ENCODE results near the gene BRIP1.

BRIP1 gene

GRCh38 chr17:61648587-61648986 lies 214.7 kb downstream of the BRIP1 start:
- DNase-seq: no peak

DNA sequence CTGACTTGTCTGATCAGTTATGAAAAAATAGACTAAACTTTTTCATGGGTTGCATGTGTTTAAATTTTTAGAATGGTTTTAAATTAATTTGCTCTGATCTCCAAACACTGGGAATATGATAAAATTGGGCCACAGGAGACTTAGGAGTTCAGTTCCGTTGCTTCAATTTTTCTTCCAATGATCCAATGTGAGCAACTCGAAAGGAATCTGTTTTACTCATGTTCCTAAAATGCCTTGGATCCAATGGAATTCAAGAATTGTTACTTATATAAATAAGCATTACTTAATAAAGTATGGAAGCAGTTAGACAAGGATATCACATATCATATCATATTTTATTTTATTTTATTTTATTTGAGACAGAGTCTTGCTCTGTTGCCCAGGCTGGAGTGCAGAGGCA lies 216.3 kb downstream of the BRIP1 start:
- DNase-seq: no peak

- no peak for DNase-seq
Measured at GRCh38 chr17:61646482-61646881, 216.8 kb downstream of the BRIP1 start.

GRCh38 chr17:61645920-61646319 lies 217.4 kb downstream of the BRIP1 start:
- DNase-seq: no peak

DNA sequence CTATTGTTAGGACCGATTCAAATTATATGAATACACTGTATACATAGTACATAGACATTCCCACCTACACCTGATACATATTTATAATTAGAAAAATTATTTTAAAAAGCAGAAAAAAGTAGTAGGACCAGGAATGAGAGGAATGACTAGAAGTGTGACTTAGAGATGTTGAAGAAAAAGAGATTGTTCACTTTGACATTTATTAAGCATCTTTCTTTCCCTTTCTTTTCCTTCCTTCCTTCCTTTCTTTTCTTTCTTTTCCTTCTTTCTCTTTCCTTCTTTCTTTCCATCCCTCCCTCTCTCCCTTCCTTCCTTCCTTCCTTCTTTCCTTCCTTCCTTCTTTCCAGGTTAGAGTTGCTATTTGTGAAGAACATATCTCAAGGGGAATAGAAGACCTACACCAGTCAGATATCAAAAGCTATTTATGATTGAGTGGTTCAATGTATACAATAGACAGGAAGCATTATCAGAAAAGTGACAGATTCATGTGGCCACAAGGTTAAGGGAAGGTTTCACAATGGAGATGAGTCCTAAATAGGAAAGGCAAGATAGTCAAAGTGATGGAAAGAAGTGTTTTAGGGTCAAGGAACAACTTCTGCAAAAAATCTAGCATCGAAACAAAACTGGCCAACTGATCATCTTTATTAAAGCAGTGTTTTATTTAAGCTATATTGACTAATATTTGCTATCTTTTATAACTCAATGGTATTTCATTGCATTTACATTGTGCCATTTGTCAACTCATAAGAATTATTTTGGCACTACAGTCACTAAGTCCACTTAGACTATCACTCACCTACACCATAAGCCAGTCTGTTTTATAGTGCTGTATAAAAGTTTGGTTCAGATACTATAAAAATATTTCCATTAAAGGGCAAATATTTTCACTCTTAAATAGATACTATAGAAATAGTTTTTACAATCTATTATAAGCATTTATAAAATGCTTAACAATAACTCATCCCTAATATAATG lies 218.2 kb downstream of the BRIP1 start:
- DNase-seq: no peak

DNA sequence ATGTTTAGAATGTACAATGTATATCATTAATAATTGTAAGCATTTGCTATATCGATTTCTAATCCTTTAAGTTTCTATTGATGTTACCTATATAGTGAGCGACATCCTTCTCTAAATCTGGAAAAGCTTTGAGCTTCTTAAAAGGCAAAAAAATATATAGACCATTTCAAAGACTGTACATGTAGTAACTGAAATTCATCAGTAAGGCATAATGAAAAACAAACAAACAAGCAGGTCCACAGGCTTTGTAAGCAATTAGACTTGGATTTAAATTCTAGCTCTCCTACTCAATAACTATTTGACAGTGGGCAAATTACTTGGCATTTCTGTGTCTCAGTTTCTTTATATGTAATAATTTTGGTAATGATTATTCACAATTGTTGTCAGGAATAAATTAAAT lies 220.6 kb downstream of the BRIP1 start:
- DNase-seq: no peak

GRCh38 chr17:61641715-61642114 lies 221.6 kb downstream of the BRIP1 start:
- no peak for DNase-seq

DNA sequence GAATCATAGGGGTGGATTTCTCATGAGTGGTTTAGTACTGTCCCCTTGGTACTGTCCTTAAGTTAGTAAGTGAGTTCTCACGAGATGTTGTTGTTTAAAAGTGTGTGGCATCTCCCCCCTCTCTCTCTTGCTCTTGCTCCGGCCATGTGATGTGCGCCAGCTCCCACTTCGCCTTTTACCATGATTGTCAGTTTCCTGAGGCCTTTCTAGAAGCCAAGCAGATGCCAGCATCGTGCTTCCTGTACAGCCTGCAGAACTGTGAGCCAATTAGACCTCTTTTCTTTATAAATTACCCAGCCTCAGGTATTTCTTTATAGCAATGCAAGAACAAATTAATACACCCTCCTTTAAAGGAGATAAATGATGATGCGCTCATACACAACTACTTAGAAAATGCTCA lies 222.2 kb downstream of the BRIP1 start:
- DNase-seq: no peak

- DNase-seq: no peak
Measured at GRCh38 chr17:61639818-61640217, 223.5 kb downstream of the BRIP1 start.

DNA sequence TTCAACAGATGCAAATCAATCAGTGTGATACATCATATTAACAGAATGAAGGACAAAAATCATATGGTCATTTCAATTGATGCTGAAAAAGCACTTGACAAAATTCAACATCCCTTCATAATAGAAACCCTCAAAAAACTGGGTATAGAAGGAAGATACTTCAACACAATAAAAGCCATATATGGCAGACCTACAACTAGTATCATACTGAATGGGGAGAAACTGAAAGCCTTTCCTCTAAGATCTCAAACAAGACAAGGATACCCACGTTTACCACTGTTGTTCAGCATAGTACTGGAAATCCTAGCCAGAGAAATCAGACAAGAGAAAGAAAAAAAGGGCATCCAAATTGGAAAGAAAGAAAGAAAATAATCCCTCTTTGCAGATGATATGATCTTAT lies 225.2 kb downstream of the BRIP1 start:
- DNase-seq: no peak

- DNase-seq: peak; percentile 27
Measured at GRCh38 chr17:61635913-61636432, 227.4 kb downstream of the BRIP1 start.

DNA sequence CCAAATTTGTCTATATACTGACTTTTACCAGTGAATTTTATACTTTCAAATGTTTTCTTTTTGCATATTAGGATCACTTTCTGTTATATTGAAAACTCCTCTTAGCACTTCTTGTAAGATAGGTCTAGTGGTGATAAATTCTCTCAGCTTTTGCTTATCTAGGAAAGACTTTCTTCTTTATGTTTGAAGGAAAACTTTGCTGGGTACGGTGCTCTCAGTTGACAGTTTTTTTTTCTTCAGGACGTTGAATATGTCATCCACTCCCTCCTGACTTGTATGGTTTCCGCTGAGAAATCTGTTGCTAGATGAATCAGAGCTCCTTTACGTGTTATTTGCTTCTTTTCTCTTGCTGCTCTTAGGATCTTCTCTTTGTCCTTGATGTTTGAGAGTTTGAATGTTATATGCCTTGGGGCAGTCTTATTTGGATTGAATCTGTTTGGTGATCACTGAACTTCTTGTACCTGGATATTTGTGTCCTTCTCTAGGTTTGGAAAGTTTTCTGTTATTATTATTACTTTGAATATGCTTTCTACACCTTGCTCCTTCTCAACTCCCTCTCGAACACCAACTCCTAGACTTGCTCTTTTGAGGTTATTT lies 228.3 kb downstream of the BRIP1 start:
- no peak for DNase-seq

DNA sequence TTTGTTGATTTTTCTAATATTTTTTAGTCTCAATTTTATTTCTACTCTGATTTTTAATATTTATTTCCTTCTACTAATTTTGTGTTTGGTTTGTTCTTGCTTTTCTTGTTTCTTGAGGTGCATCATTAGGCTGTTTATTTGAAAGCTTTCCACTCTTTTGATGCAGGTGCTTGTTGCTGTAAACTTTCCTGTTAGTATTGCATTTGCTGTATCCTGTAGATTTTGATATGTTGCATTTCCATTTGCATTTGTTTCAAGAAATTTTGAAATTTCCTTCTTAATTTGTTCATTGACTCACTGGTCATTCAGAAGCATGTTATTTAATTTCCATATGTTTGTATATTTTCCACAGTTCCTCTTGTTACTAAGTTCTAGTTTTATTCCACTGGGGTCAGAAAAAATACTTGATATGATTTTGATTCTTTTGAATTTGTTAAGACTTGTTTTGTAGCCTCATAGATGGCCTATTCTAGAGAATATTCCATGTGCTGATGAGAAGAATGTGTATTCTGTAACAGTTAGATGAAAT lies 229.3 kb downstream of the BRIP1 start:
- no peak for DNase-seq

- DNase-seq: no peak
Measured at GRCh38 chr17:61632826-61633225, 230.5 kb downstream of the BRIP1 start.

GRCh38 chr17:61631800-61632199 lies 231.5 kb downstream of the BRIP1 start:
- no peak for DNase-seq

All from NCI-H345 (cell line).